ENCODE measurements around the gene MRPS15.

GRCh38 chr1:36503159-36503558, 39.0 kb upstream of the MRPS15 start:
- TF ChIP-seq CTCF (IDR thresholded peaks at IDR 0.05; ENCODE audit: low read depth, low read length) = no peak
- TF ChIP-seq EZH2phosphoT487 (IDR thresholded peaks at IDR 0.05; ENCODE audit: low read depth) = no peak
